Measurements from ENCODE around the gene INO80B. TPM values are rescaled to one million over a fixed set of nuclear protein-coding genes. Genes with fewer than 3 reads are reported as not detected.

The INO80B gene
- total RNA-seq, 1 donor from 2014 or later: 24.3 TPM

DNA sequence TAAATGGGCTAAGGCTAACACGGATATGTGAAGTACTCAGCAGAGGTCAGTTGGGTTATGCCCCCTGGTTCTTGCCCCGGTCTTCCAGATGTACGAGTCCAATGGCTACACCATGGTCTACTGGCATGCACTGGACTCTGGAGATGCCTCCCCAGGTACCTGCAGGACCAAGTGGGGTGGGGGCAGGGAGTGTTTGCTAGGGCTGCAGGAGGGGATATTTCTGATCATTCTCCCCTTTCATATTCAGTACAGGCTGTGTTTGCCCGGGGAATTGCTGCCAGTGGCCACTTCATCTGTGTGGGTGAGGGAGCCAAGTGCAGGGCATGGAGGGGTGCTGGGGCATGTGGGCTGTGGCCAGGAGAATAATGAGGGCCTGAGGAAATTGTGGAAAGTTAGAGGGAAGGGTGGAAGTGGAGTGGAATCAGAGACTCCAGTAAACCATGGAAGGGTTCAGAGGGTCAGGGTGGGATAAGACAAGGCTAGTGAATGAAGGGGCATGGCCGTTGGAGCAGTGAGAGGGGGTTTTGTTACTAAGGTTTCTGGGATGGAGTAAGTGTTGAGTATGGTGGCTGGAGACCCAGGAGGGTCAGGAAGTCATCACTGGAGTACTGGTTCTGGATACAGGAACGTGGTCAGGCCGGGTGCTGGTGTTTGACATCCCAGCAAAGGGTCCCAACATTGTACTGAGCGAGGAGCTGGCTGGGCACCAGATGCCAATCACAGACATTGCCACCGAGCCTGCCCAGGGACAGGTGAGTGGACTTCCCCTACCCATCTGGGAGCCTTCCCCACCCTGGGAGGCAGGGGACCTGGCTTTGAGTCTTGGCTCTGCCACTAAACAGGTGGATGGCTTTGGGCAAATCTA, 31.4 kb upstream of the INO80B start:
- Mint-ChIP-seq H3K27ac (ENCODE audit: unreplicated experiment) (no peak overlapping the region), H3K4me3 (ENCODE audit: unreplicated experiment) (no peak overlapping the region), H3K9me3 (ENCODE audit: low read depth) (no peaks in the 10 kb centered on the region), H3K4me1 (ENCODE audit: low read depth) (peaks cover 12% of the 10 kb centered on the region), H3K36me3 (ENCODE audit: low read depth) (peaks cover 17% of the 10 kb centered on the region), H3K27me3 (ENCODE audit: low read depth) (no peaks in the 10 kb centered on the region)
- TF ChIP-seq, protein P1, sequence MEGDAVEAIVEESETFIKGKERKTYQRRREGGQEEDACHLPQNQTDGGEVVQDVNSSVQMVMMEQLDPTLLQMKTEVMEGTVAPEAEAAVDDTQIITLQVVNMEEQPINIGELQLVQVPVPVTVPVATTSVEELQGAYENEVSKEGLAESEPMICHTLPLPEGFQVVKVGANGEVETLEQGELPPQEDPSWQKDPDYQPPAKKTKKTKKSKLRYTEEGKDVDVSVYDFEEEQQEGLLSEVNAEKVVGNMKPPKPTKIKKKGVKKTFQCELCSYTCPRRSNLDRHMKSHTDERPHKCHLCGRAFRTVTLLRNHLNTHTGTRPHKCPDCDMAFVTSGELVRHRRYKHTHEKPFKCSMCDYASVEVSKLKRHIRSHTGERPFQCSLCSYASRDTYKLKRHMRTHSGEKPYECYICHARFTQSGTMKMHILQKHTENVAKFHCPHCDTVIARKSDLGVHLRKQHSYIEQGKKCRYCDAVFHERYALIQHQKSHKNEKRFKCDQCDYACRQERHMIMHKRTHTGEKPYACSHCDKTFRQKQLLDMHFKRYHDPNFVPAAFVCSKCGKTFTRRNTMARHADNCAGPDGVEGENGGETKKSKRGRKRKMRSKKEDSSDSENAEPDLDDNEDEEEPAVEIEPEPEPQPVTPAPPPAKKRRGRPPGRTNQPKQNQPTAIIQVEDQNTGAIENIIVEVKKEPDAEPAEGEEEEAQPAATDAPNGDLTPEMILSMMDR (IDR thresholded peaks at IDR 0.05): no peak
- no peak for DNase-seq (ENCODE audit: low spot score)

DNA sequence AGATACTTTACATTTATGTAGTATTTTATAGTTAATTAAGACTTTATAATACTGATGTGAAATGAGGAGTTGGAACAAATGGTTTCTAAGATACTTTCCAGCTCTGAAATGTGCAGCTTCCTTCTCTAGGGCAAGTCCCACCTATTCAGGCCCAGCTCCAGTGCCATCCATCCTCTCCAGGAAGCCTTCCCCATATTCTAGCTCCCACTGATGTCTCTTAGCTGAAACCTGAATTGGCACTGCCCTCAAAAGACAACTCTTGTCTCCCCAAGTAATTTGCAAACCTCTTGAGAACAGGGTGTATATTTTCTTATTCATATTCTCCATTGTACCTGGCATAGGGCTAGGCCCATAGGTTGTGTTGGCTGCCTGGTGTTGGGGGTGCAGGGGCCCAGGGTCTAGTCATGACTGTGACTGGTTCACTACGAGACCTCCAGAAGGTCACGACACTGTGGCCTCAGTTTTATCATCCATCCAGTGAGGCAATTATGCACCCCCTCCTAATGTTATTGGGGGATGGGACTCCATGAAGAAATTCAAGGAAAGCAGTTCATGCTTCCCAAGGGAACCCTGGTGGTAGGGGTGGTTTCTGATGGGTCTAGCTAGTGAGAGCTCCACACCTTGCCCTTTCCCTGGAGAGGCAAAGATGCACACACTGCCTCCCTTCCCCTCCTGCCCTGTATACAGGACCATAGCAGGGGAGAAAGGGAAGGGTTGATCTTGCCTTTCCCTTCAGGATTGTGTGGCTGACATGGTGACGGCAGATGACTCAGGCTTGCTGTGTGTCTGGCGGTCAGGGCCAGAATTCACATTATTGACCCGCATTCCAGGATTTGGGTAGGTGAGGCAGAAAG, 30.5 kb upstream of the INO80B start:
- Mint-ChIP-seq H3K9me3 (ENCODE audit: low read depth) (no peaks in the 10 kb centered on the region), H3K27me3 (ENCODE audit: low read depth) (no peaks in the 10 kb centered on the region), H3K36me3 (ENCODE audit: low read depth) (peaks cover 24% of the 10 kb centered on the region), H3K4me3 (ENCODE audit: unreplicated experiment) (no peak overlapping the region), H3K27ac (ENCODE audit: unreplicated experiment) (no peak overlapping the region), H3K4me1 (ENCODE audit: low read depth) (peaks cover 12% of the 10 kb centered on the region)
- TF ChIP-seq, protein P1 (IDR thresholded peaks at IDR 0.05): no peak
- DNase-seq (ENCODE audit: low spot score): no peak

- Mint-ChIP-seq H3K9me3 (ENCODE audit: low read depth) (no peaks in the 10 kb centered on the region), H3K27me3 (ENCODE audit: low read depth) (no peaks in the 10 kb centered on the region), H3K4me3 (ENCODE audit: unreplicated experiment) (no peak overlapping the region), H3K27ac (ENCODE audit: unreplicated experiment) (no peak overlapping the region), H3K36me3 (ENCODE audit: low read depth) (peaks cover 27% of the 10 kb centered on the region), H3K4me1 (ENCODE audit: low read depth) (peaks cover 12% of the 10 kb centered on the region)
- TF ChIP-seq, protein P1 (IDR thresholded peaks at IDR 0.05): no peak
- DNase-seq (ENCODE audit: low spot score): no peak
Observed at GRCh38 chr2:74424995-74425406, 29.9 kb upstream of the INO80B start.

DNA sequence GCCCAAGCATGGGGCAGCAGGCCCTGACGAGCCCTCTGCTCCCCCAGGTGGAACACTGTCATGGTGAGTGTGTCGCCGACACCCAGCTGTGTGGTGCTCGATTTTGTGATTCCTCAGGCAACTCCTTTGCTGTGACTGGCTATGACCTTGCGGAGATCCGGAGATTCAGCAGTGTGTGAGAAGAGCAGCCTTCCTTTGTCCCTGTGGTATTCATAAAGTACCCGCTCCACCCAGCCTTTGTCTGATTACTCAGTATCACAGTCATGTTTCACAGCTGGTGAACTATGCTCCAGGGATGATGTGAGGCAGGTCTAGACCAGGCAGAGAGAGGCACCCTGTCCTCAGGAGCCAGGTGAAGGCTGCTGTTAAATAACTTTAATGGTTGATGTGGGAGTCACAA, 29.4 kb upstream of the INO80B start:
- H3K36me3 Mint-ChIP-seq (ENCODE audit: low read depth): peaks cover 30% of the 10 kb centered on the region
- H3K27me3 Mint-ChIP-seq (ENCODE audit: low read depth): no peaks in the 10 kb centered on the region
- H3K9me3 Mint-ChIP-seq (ENCODE audit: low read depth): no peaks in the 10 kb centered on the region
- DNase-seq (ENCODE audit: low spot score): no peak
- H3K27ac Mint-ChIP-seq (ENCODE audit: unreplicated experiment): no peak overlapping the region
- H3K4me1 Mint-ChIP-seq (ENCODE audit: low read depth): peaks cover 12% of the 10 kb centered on the region
- TF ChIP-seq, protein P1 (IDR thresholded peaks at IDR 0.05): no peak
- no peak overlapping the region for H3K4me3 Mint-ChIP-seq (ENCODE audit: unreplicated experiment)

DNA sequence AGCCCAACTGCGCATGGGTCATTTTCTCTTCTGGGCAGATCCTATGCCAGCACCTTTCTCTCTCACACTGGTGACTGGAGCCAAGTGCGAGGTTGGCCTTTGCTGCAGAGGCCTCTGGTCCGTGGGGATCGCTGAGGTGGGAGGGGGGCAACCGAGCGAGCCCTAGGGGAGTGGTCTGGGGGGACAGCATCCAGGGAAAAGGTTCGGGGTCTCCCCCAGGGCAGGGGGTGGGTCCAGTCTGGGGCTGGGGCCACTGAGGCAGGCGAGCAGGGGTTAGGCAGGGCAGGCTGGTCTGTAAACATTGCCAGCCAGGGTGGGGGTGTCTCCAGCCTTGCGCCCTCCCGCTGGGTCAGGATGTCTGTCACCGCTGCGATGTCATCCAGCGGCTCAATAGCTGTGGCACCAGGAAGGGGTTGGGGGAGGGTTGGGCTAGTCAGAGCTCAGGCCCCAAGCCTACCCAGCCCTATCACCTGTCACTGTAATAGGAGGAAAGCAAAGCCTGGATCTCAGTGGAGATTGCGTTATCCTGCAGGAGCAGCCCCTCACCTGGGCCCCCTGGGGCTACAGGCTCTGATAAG, 28.6 kb upstream of the INO80B start:
- H3K27ac Mint-ChIP-seq (ENCODE audit: unreplicated experiment): no peak overlapping the region
- H3K4me1 Mint-ChIP-seq (ENCODE audit: low read depth): peaks cover 8% of the 10 kb centered on the region
- H3K27me3 Mint-ChIP-seq (ENCODE audit: low read depth): no peaks in the 10 kb centered on the region
- TF ChIP-seq, protein P1 (IDR thresholded peaks at IDR 0.05): no peak
- H3K36me3 Mint-ChIP-seq (ENCODE audit: low read depth): peaks cover 32% of the 10 kb centered on the region
- no peak for DNase-seq (ENCODE audit: low spot score)
- H3K9me3 Mint-ChIP-seq (ENCODE audit: low read depth): no peaks in the 10 kb centered on the region
- H3K4me3 Mint-ChIP-seq (ENCODE audit: unreplicated experiment): no peak overlapping the region

Data from chondrocyte (in vitro differentiated cells).